Aorta (tissue), 5 donors: ENCODE data around the gene NTMT2. TPM values are rescaled to one million over a fixed set of nuclear protein-coding genes. Genes with fewer than 3 reads are reported as not detected.
"Not testable (repeated sequence)": the region's sequence is repeated elsewhere in the genome, so short reads cannot be mapped to it uniquely, and the experiment has no call there.

Experiments used
- ATAC-seq: fragments of 200-7000 bp; cut with Tn5 transposase; one replicate; pipeline ENCODE4 v1.9.1; 2022; ENCODE audit warnings: moderate library complexity; ENCODE audit not compliant: low FRiP score
- DNase-seq, 2 donors: peaks; one replicate each; pipeline ENCODE4 v3.0.0-alpha.2; 2020
- H3K27ac ChIP-seq, 2 donors: one replicate each; pipeline ENCODE4 v1.5.1; 2013; ENCODE audit warnings: low read length in 2 of 2, mild to moderate bottlenecking in 2 of 2, moderate library complexity in 2 of 2, control low read depth in 1 of 2, inconsistent platforms in 1 of 2, low read depth in 1 of 2
- H3K27me3 ChIP-seq, 2 donors: one replicate each; pipeline ENCODE4 v1.6.1; 2013; ENCODE audit warnings: control low read depth in 1 of 2, low read length in 1 of 2, mild to moderate bottlenecking in 1 of 2, moderate library complexity in 1 of 2; ENCODE audit not compliant: insufficient read depth in 2 of 2, control insufficient read depth in 1 of 2
- H3K36me3 ChIP-seq, 2 donors: one replicate each; pipeline ENCODE4 v1.6.1; 2013; ENCODE audit warnings: control low read depth in 1 of 2, low read length in 1 of 2, mild to moderate bottlenecking in 1 of 2; ENCODE audit not compliant: insufficient read depth in 2 of 2, control insufficient read depth in 1 of 2
- H3K4me1 ChIP-seq, 2 donors: one replicate each; pipeline ENCODE4 v1.6.1; 2013; ENCODE audit warnings: low read length in 2 of 2, control low read depth in 1 of 2, mild to moderate bottlenecking in 1 of 2, moderate library complexity in 1 of 2; ENCODE audit not compliant: insufficient read depth in 2 of 2, control insufficient read depth in 1 of 2
- H3K4me3 ChIP-seq, 2 donors: one replicate each; pipeline ENCODE4 v1.5.1; 2013; ENCODE audit warnings: low read length in 2 of 2, control low read depth in 1 of 2, mild to moderate bottlenecking in 1 of 2
- H3K9me3 ChIP-seq: one replicate; pipeline ENCODE4 v1.6.1; 2013; ENCODE audit warnings: mild to moderate bottlenecking, low read length; ENCODE audit not compliant: control insufficient read depth
- whole genome bisulfite sequencing, 2 donors: extraction: QIAGEN DNeasy Blood & Tissue Kit; methylation state at CpG; one replicate each; pipeline ENCODE4 v1.1.7; 2013; 5-methylcytosine and 5-hydroxymethylcytosine counted together
- intact Hi-C, 2 donors: fragments of 100-400 bp; cut with DNase I; formaldehyde crosslinking; loops; one replicate each; pipeline versions ENCODE4 v1.14.2 to v1.15.0; 2022
- long read RNA-seq, 2 donors: library from polyadenylated mRNA; unstranded; transcript quantifications; one replicate each; pipeline ENCODE4 v2.0.0, GENCODE V29; 2020 to 2021
- polyA plus RNA-seq, 2 donors: library from polyadenylated mRNA; stranded (reverse); fragments of 200-250 nt; gene quantifications; one replicate each; pipeline ENCODE4 v1.2.3, GENCODE V29; 2013
- total RNA-seq, 2 donors: library from RNA; stranded (reverse); fragmentation: NEBNext Ultra II Directional; extraction: Animal tissue kit (Norgen Biotek cat#: 25700); gene quantifications; one replicate each; pipeline ENCODE4 v1.2.1, GENCODE V29; 2021
- donor health status: healthy with polysubstance abuse.
- donor health status: Bipolar disorder and iron deficiency.
- donor health status: DM: no; HTN: no; CAD: no.
- donor health status: DM: no; HTN: no; CAD: no.
- donor health status: DM: yes; HTN: yes; CAD: no.

NTMT2 gene
- not detected for total RNA-seq
- not detected for polyA plus RNA-seq
- long read RNA-seq, donor 1, result 0 reads
- long read RNA-seq, donor 2, partial matches to known transcripts, result 0 of 1 reads
- long read RNA-seq, donor 2, other reads (novel, unspliced or antisense), result 1 of 1 reads

DNA sequence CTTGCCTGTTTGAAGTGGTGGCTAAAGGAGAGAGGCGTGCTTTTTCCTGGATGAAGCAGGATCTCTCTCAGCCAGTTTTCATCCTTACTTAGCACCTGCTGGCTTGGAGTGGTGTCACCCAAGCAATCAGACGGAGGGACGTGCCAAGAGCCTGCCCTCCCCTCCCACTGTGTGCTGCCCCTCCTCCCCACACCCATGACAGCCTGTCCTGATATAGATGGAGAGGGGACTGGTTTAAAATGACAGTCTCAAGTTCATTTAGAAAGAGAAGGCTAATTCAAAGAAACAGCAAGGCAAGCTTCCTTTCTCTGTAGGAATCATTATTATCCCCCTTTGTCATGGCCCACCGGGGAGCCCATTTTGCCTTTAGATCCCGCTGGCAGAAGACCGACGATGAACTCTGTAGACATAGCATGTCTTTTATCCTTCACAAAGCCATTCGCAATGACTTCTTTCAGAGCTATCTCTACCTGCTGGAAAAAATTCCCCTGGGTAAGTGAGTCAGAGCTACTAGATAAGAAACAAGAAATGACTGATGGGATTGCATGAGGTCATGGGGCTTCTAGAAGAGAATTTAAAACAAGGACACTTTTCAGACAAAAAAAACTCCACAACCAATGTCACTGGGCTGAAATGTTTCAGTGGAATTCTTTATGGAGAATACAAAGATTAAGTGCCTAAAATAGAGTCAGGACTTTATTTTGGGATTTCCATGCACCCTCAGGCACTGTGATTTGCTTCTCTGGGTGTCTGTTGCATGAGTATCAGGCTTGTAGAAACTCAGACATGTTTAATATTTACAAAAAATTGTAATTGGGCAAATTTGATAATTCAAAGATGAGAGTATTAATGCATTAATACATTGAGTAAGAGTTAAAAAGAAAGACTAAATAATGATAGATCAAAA, at the start of gene NTMT2:
Gene NTMT2 (plus strand): TSS at position 190 of the 907 bp plus-strand sequence. CDS start 149 bp downstream, at position 339.
- Histone ChIP-seq H3K4me3 (no peak within 1 kb of the TSS), H3K27me3 (no peaks in the 10 kb centered on the region), H3K4me1 (no peaks in the 10 kb centered on the region), H3K36me3 (no peaks in the 10 kb centered on the region), H3K27ac (no peak within 1 kb of the TSS), H3K9me3 (no peaks in the 10 kb centered on the region)
- 37 to 40% methylated on average over 8 of the region's 8 CpGs for WGBS, 2 donors
- intact Hi-C loops, result no loop called here
- no peak for DNase-seq
- no peak for ATAC-seq

GRCh38 chr1:170095976-170096748, 49.6 kb upstream of the NTMT2 start:
- ATAC-seq (no peak), DNase-seq (no peak)
- intact Hi-C loops, result no loop called here
- Histone ChIP-seq H3K9me3 (no peaks in the 10 kb centered on the region), H3K27me3 (no peaks in the 10 kb centered on the region), H3K4me3 (no peak overlapping the region), H3K4me1 (no peaks in the 10 kb centered on the region), H3K36me3 (no peaks in the 10 kb centered on the region), H3K27ac (no peak overlapping the region)

- DNase-seq (no peak), ATAC-seq (no peak)
- 44 to 59% methylated on average over 4 of the region's 4 CpGs for WGBS, 2 donors
- intact Hi-C loops, result no loop called here
- Histone ChIP-seq H3K27ac (no peak overlapping the region), H3K4me3 (no peak overlapping the region), H3K9me3 (no peaks in the 10 kb centered on the region), H3K4me1 (no peaks in the 10 kb centered on the region), H3K36me3 (no peaks in the 10 kb centered on the region), H3K27me3 (no peaks in the 10 kb centered on the region)
Measured at GRCh38 chr1:170096806-170097340, 48.9 kb upstream of the NTMT2 start.

GRCh38 chr1:170097449-170097948, 48.3 kb upstream of the NTMT2 start:
- Histone ChIP-seq H3K4me1 (no peaks in the 10 kb centered on the region), H3K9me3 (no peaks in the 10 kb centered on the region), H3K27ac (no peak overlapping the region), H3K36me3 (no peaks in the 10 kb centered on the region), H3K27me3 (no peaks in the 10 kb centered on the region), H3K4me3 (no peak overlapping the region)
- ATAC-seq (no peak), DNase-seq (no peak)
- WGBS, 2 donors, result 11 to 15% methylated on average over 4 of the region's 4 CpGs
- intact Hi-C loops, result no loop called here

DNA sequence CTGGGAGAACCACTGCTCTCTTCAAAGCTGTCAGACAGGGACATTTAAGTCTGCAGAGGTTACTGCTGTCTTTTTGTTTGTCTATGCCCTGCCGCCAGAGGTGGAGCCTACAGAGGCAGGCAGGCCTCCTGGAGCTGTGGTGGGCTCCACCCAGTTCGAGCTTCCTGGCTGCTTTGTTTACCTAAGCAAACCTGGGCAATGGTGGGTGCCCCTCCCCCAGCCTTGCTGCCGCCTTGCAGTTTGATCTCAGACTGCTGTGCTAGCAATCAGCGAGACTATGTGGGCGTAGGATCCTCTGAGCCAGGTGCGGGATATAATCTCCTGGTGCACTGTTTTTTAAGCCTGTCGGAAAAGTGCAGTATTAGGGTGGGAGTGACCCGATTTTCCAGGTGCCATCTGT, 32.6 kb upstream of the NTMT2 start:
- ATAC-seq, H3K27ac ChIP-seq, H3K27me3 ChIP-seq, H3K9me3 ChIP-seq, H3K4me3 ChIP-seq, DNase-seq, H3K4me1 ChIP-seq, H3K36me3 ChIP-seq, intact Hi-C loops: not testable (repeated sequence)
- WGBS, 2 donors, result 83 to 88% methylated on average over 8 of the region's 8 CpGs

- H3K4me1 ChIP-seq, result no peaks in the 10 kb centered on the region
- no peaks in the 10 kb centered on the region for H3K36me3 ChIP-seq
- 77 to 87% methylated on average over 2 of the region's 2 CpGs for WGBS, 2 donors
- H3K9me3 ChIP-seq, result no peaks in the 10 kb centered on the region
- H3K27me3 ChIP-seq, result no peaks in the 10 kb centered on the region
- no peak overlapping the region for H3K4me3 ChIP-seq
- ATAC-seq, result no peak
- no peak overlapping the region for H3K27ac ChIP-seq
- DNase-seq, result no peak
- intact Hi-C loops, result no loop called here
Measured at GRCh38 chr1:170114906-170115305, 30.9 kb upstream of the NTMT2 start.

- H3K27me3 ChIP-seq, result no peaks in the 10 kb centered on the region
- no peaks in the 10 kb centered on the region for H3K36me3 ChIP-seq
- ATAC-seq (no peak), DNase-seq (no peak)
- H3K9me3 ChIP-seq, result no peaks in the 10 kb centered on the region
- WGBS, 2 donors, result 93% methylated on average over 6 of the region's 6 CpGs
- H3K4me1 ChIP-seq, result no peaks in the 10 kb centered on the region
- no peak overlapping the region for H3K4me3 ChIP-seq
- intact Hi-C loops, result no loop called here
- no peak overlapping the region for H3K27ac ChIP-seq
Measured at GRCh38 chr1:170122366-170122765, 23.4 kb upstream of the NTMT2 start.

- Histone ChIP-seq H3K4me3 (no peak overlapping the region), H3K4me1 (no peaks in the 10 kb centered on the region), H3K36me3 (no peaks in the 10 kb centered on the region), H3K9me3 (no peaks in the 10 kb centered on the region), H3K27me3 (no peaks in the 10 kb centered on the region), H3K27ac (no peak overlapping the region)
- ATAC-seq (no peak), DNase-seq (no peak)
- intact Hi-C loops, result no loop called here
Measured at GRCh38 chr1:170125269-170125668, 20.5 kb upstream of the NTMT2 start.
